Astrocyte (in vitro differentiated cells and primary cell): ENCODE measurements around the gene ITM2C. TPM values are rescaled to one million over a fixed set of nuclear protein-coding genes. Genes with fewer than 3 reads are reported as not detected.

Source experiments
- DNase-seq: peaks from one replicate; pipeline ENCODE4 v3.0.0-alpha.2; 2010; ENCODE audit warnings: low read depth
- FAIRE-seq: peaks from 2 replicates; lab custom pipeline; 2011; peaks lifted over from hg19 to GRCh38; lab: Jason Lieb, UNC
- H2AFZ ChIP-seq: 2 replicates; pipeline ENCODE4 v1.6.0; 2012; ENCODE audit warnings: low read depth, low read length, inconsistent platforms
- H3K27ac ChIP-seq: 2 replicates; pipeline ENCODE4 v1.5.1; 2011; ENCODE audit warnings: low read depth, low read length, inconsistent platforms
- H3K27me3 ChIP-seq: 2 replicates; pipeline ENCODE4 v1.6.0; 2011; ENCODE audit warnings: low read length, inconsistent platforms; ENCODE audit not compliant: insufficient read depth
- H3K36me3 ChIP-seq: 2 replicates; pipeline ENCODE4 v1.5.1; 2011; ENCODE audit warnings: low read length, inconsistent platforms; ENCODE audit not compliant: insufficient read depth
- H3K4me1 ChIP-seq: 2 replicates; pipeline ENCODE4 v1.5.1; 2011; ENCODE audit warnings: low read length, inconsistent platforms; ENCODE audit not compliant: insufficient read depth
- H3K4me2 ChIP-seq: 2 replicates; pipeline ENCODE4 v1.6.0; 2012; ENCODE audit warnings: low read length, inconsistent platforms
- H3K4me3 ChIP-seq: 2 replicates; pipeline ENCODE4 v1.5.1; 2011; ENCODE audit warnings: low read depth, mild to moderate bottlenecking, low read length, inconsistent platforms; ENCODE audit not compliant: insufficient read depth
- H3K79me2 ChIP-seq: 2 replicates; pipeline ENCODE4 v1.6.0; 2012; ENCODE audit warnings: mild to moderate bottlenecking, low read length, inconsistent platforms; ENCODE audit not compliant: insufficient read depth
- H3K9ac ChIP-seq: 2 replicates; pipeline ENCODE4 v1.6.0; 2012; ENCODE audit warnings: mild to moderate bottlenecking, low read length, inconsistent platforms
- H3K9me3 ChIP-seq: 2 replicates; pipeline ENCODE4 v1.5.1; 2012; ENCODE audit warnings: low read depth, mild to moderate bottlenecking, low read length, inconsistent platforms; ENCODE audit not compliant: insufficient read depth
- H4K20me1 ChIP-seq: 2 replicates; pipeline ENCODE4 v1.6.0; 2012; ENCODE audit warnings: low read length, inconsistent platforms; ENCODE audit not compliant: insufficient read depth
- H3K27ac Mint-ChIP-seq: one replicate; pipeline ENCODE4 v1.8.0; 2021; ENCODE audit warnings: mild to moderate bottlenecking, mixed read lengths; ENCODE audit not compliant: unreplicated experiment
- H3K27me3 Mint-ChIP-seq: one replicate; pipeline ENCODE4 v1.8.0; 2021; ENCODE audit warnings: low read depth, mixed read lengths; ENCODE audit not compliant: unreplicated experiment
- H3K36me3 Mint-ChIP-seq: one replicate; pipeline ENCODE4 v1.8.0; 2021; ENCODE audit warnings: low read depth, mixed read lengths; ENCODE audit not compliant: unreplicated experiment
- H3K4me1 Mint-ChIP-seq: one replicate; pipeline ENCODE4 v1.8.0; 2021; ENCODE audit warnings: low read depth, mixed read lengths; ENCODE audit not compliant: unreplicated experiment
- H3K4me3 Mint-ChIP-seq: one replicate; pipeline ENCODE4 v1.8.0; 2021; ENCODE audit warnings: mild to moderate bottlenecking, moderate library complexity, mixed read lengths; ENCODE audit not compliant: unreplicated experiment
- H3K9me3 Mint-ChIP-seq: one replicate; pipeline ENCODE4 v1.8.0; 2021; ENCODE audit warnings: mild to moderate bottlenecking, mixed read lengths; ENCODE audit not compliant: unreplicated experiment
- EZH2 ChIP-seq: IDR thresholded peaks from 2 replicates; pipeline ENCODE4 v1.6.1; 2012; ENCODE audit warnings: mild to moderate bottlenecking, low read length, inconsistent platforms; ENCODE audit not compliant: insufficient read depth
- total RNA-seq: library from RNA; stranded (reverse); gene quantifications from 2 replicates; pipeline ENCODE4 v1.2.1, GENCODE V29; 2021
- TF ChIP-seq, protein P1 (sequence below): IDR thresholded peaks from 2 replicates; pipeline ENCODE4 v1.5.1; 2011; ENCODE audit warnings: low read depth, mild to moderate bottlenecking, inconsistent platforms, low read length, moderate library complexity; ENCODE audit not compliant: insufficient read depth

Gene ITM2C
- total RNA-seq, 1 donor from 2014 or later, result 458 TPM

DNA sequence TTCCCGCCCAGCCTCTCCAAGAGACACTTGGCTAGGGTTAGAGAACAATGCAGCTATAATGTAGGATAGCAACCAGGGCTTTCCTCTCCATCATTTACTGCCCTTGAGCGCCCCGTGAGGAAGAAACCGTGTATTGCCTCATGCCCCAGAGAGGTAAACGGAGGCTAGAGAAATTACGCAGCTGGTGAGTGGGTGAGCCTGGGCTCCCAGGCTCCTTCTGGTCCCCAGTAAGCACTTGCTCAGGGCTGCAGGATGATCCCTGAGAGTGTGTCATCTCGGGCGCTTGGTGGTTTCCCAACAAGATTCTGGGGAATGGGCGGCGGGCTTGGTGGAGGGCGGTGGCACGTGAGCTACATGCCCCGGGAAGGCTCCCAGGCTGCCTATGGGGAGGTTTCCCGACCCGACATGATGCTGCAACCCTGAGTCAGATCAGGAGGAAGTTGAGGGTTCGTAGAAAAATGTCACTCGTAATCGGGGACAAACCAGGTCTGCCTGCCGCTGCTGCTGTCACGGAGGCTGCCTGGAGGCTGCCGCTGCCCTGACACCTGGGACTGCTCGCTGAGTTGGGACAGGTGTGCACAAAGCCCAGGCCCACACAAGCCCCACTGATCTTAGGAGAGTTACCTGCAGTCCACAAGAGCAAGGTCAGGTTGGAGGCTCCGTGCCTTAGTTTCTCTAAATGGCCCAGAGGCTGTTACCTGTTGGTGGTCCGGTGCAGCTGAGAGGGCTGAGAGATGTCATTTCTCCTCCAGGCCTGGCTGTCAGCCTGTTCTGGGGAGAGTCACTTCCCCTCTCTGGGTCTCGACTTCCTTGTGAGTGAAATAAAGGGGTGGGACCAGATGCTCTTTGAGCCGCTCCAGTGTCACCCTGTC is 60.0 kb downstream of the ITM2C start, which contains the start of gene GPR55:
Gene GPR55 (minus strand): TSS at position 773 of the 872 bp plus-strand sequence. CDS start 14,280 bp downstream, outside the sequence.
- DNase-seq (no peak), FAIRE-seq (no peak)
- H3K4me3 ChIP-seq, result no peak within 1 kb of the TSS
- H3K4me1 ChIP-seq, result no peaks in the 10 kb centered on the region
- no peaks in the 10 kb centered on the region for H3K9me3 Mint-ChIP-seq
- TF ChIP-seq, protein P1, sequence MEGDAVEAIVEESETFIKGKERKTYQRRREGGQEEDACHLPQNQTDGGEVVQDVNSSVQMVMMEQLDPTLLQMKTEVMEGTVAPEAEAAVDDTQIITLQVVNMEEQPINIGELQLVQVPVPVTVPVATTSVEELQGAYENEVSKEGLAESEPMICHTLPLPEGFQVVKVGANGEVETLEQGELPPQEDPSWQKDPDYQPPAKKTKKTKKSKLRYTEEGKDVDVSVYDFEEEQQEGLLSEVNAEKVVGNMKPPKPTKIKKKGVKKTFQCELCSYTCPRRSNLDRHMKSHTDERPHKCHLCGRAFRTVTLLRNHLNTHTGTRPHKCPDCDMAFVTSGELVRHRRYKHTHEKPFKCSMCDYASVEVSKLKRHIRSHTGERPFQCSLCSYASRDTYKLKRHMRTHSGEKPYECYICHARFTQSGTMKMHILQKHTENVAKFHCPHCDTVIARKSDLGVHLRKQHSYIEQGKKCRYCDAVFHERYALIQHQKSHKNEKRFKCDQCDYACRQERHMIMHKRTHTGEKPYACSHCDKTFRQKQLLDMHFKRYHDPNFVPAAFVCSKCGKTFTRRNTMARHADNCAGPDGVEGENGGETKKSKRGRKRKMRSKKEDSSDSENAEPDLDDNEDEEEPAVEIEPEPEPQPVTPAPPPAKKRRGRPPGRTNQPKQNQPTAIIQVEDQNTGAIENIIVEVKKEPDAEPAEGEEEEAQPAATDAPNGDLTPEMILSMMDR, result no peak
- H4K20me1 ChIP-seq, result no peaks in the 10 kb centered on the region
- no peaks in the 10 kb centered on the region for H3K36me3 ChIP-seq
- H3K9ac ChIP-seq, result no peak within 1 kb of the TSS
- no peak within 1 kb of the TSS for H3K4me3 Mint-ChIP-seq
- no peaks in the 10 kb centered on the region for H3K36me3 Mint-ChIP-seq
- peaks cover 3% of the 10 kb centered on the region for H3K4me1 Mint-ChIP-seq
- no peak within 1 kb of the TSS for H2AFZ ChIP-seq
- H3K27ac ChIP-seq, result no peak within 1 kb of the TSS
- peaks cover 39% of the 10 kb centered on the region for H3K27me3 Mint-ChIP-seq
- peaks cover 4% of the 10 kb centered on the region for H3K27me3 ChIP-seq
- no peaks in the 10 kb centered on the region for H3K79me2 ChIP-seq
- H3K27ac Mint-ChIP-seq, result no peak within 1 kb of the TSS
- H3K9me3 ChIP-seq, result no peaks in the 10 kb centered on the region
- H3K4me2 ChIP-seq, result no peak within 1 kb of the TSS

DNA sequence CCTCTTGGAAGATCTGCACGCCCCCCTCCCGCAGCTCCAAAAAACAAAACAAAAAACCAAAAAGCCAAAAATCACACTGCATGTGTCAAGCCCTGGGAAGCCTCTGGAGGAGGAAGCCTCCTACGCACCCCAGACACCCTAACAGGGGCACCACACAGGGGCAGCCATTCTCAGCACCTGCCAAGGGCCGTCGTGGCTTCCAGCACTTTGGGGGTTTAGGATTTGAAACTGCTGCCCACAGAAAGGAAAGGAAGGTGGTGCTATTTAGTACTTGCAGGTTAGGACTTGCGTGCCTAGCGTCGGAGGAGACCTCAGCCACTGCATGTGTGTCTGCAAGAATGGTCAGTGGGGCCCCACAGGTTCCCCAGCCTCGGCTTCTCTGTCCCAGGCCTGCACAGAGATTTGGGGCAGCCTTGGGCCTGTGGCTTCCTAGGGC is 60.7 kb downstream of the ITM2C start:
- Mint-ChIP-seq H3K4me1 (peaks cover 3% of the 10 kb centered on the region), H3K27me3 (peaks cover 40% of the 10 kb centered on the region), H3K27ac (no peak overlapping the region), H3K4me3 (no peak overlapping the region), H3K9me3 (no peaks in the 10 kb centered on the region), H3K36me3 (no peaks in the 10 kb centered on the region)
- Histone ChIP-seq H3K27me3 (peaks cover 4% of the 10 kb centered on the region), H3K9me3 (no peaks in the 10 kb centered on the region), H3K4me3 (no peak overlapping the region), H3K79me2 (no peaks in the 10 kb centered on the region), H4K20me1 (no peaks in the 10 kb centered on the region), H3K9ac (no peak overlapping the region), H3K4me1 (no peaks in the 10 kb centered on the region), H3K36me3 (no peaks in the 10 kb centered on the region), H3K27ac (no peak overlapping the region), H3K4me2 (no peak overlapping the region), H2AFZ (no peak overlapping the region)
- TF ChIP-seq, protein P1, result no peak
- no peak for TF ChIP-seq EZH2
- no peak for FAIRE-seq
- DNase-seq, result no peak
